ENCODE measurements around the gene SNX18.

SNX18 gene

GRCh38 chr5:54570916-54571315 lies 53.4 kb downstream of the SNX18 start:
- no peaks in the 10 kb centered on the region for H3K27me3 ChIP-seq (ENCODE audit: insufficient read depth, low read length, poor library complexity, severe bottlenecking)
- H3K4me2 ChIP-seq (ENCODE audit: low read depth, low read length, poor library complexity, severe bottlenecking), result no peak overlapping the region
- H3F3A ChIP-seq (ENCODE audit: low read depth), result no peaks in the 10 kb centered on the region
- no peak overlapping the region for H3K9ac ChIP-seq (ENCODE audit: low read depth, low read length, poor library complexity, severe bottlenecking)
- H2AFZ ChIP-seq (ENCODE audit: low read length), result no peak overlapping the region
- no peaks in the 10 kb centered on the region for H3K36me3 ChIP-seq (ENCODE audit: insufficient read depth, low read length)
- peaks cover 4% of the 10 kb centered on the region for H3K4me1 ChIP-seq (ENCODE audit: insufficient read depth, low read length, poor library complexity, severe bottlenecking)
- no peak for TF ChIP-seq CTCF (conservative IDR thresholded peaks at IDR 0.05; ENCODE audit: low read length)
- TF ChIP-seq EZH2phosphoT487 (IDR thresholded peaks at IDR 0.05; ENCODE audit: borderline replicate concordance), result no peak
- H3K9me2 ChIP-seq (replicated peaks; ENCODE audit: low read depth, low read length), result no peaks in the 10 kb centered on the region
- no peaks in the 10 kb centered on the region for H3K9me3 ChIP-seq (ENCODE audit: insufficient read depth, low read depth, low read length)
- no peaks in the 10 kb centered on the region for H3K79me2 ChIP-seq (ENCODE audit: insufficient read depth, low read length)
- H3K4me3 ChIP-seq (ENCODE audit: low read length, poor library complexity, severe bottlenecking), result no peak overlapping the region
- no peaks in the 10 kb centered on the region for H4K20me1 ChIP-seq (ENCODE audit: insufficient read depth, low read length, poor library complexity, severe bottlenecking)

- Histone ChIP-seq H3K79me2 (ENCODE audit: insufficient read depth, low read length) (no peaks in the 10 kb centered on the region), H3K36me3 (ENCODE audit: insufficient read depth, low read length) (no peaks in the 10 kb centered on the region), H3F3A (ENCODE audit: low read depth) (no peaks in the 10 kb centered on the region), H3K4me3 (ENCODE audit: low read length, poor library complexity, severe bottlenecking) (no peak overlapping the region), H4K20me1 (ENCODE audit: insufficient read depth, low read length, poor library complexity, severe bottlenecking) (no peaks in the 10 kb centered on the region), H3K9me2 (replicated peaks; ENCODE audit: low read depth, low read length) (no peaks in the 10 kb centered on the region), H2AFZ (ENCODE audit: low read length) (no peak overlapping the region), H3K27me3 (ENCODE audit: insufficient read depth, low read length, poor library complexity, severe bottlenecking) (no peaks in the 10 kb centered on the region), H3K9ac (ENCODE audit: low read depth, low read length, poor library complexity, severe bottlenecking) (no peak overlapping the region), H3K4me1 (ENCODE audit: insufficient read depth, low read length, poor library complexity, severe bottlenecking) (peaks cover 4% of the 10 kb centered on the region), H3K4me2 (ENCODE audit: low read depth, low read length, poor library complexity, severe bottlenecking) (no peak overlapping the region), H3K9me3 (ENCODE audit: insufficient read depth, low read depth, low read length) (no peaks in the 10 kb centered on the region)
- TF ChIP-seq CTCF (conservative IDR thresholded peaks at IDR 0.05; ENCODE audit: low read length) (no peak), EZH2phosphoT487 (IDR thresholded peaks at IDR 0.05; ENCODE audit: borderline replicate concordance) (no peak)
Observed at GRCh38 chr5:54571462-54571861, 53.9 kb downstream of the SNX18 start.

GRCh38 chr5:54573812-54574489 lies 56.4 kb downstream of the SNX18 start:
- Histone ChIP-seq H3K9me2 (replicated peaks; ENCODE audit: low read depth, low read length) (no peaks in the 10 kb centered on the region), H3K4me2 (ENCODE audit: low read depth, low read length, poor library complexity, severe bottlenecking) (no peak overlapping the region), H4K20me1 (ENCODE audit: insufficient read depth, low read length, poor library complexity, severe bottlenecking) (no peaks in the 10 kb centered on the region), H2AFZ (ENCODE audit: low read length) (no peak overlapping the region), H3K4me1 (ENCODE audit: insufficient read depth, low read length, poor library complexity, severe bottlenecking) (peaks cover 4% of the 10 kb centered on the region), H3K36me3 (ENCODE audit: insufficient read depth, low read length) (no peaks in the 10 kb centered on the region), H3K4me3 (ENCODE audit: low read length, poor library complexity, severe bottlenecking) (no peak overlapping the region), H3K79me2 (ENCODE audit: insufficient read depth, low read length) (no peaks in the 10 kb centered on the region), H3F3A (ENCODE audit: low read depth) (no peaks in the 10 kb centered on the region), H3K9me3 (ENCODE audit: insufficient read depth, low read depth, low read length) (no peaks in the 10 kb centered on the region), H3K9ac (ENCODE audit: low read depth, low read length, poor library complexity, severe bottlenecking) (no peak overlapping the region), H3K27me3 (ENCODE audit: insufficient read depth, low read length, poor library complexity, severe bottlenecking) (no peaks in the 10 kb centered on the region)
- TF ChIP-seq EZH2phosphoT487 (IDR thresholded peaks at IDR 0.05; ENCODE audit: borderline replicate concordance) (no peak), CTCF (conservative IDR thresholded peaks at IDR 0.05; ENCODE audit: low read length) (no peak)

Measured in Loucy (cell line).